PC-3 (cell line): ENCODE results near the gene NOC4L.

Experiments used
- EZH2 ChIP-seq: fragments of 300-600 bp; sonication (generic); IDR thresholded peaks from one replicate; pipeline ENCODE4 v1.6.1; 2017; ENCODE audit warnings: antibody characterized with exemption, mild to moderate bottlenecking, low read length; ENCODE audit not compliant: unreplicated experiment
- EZH2phosphoT487 ChIP-seq: fragments of 300-600 bp; sonication (generic); IDR thresholded peaks from 2 replicates; pipeline ENCODE4 v1.6.1; 2018; ENCODE audit warnings: mild to moderate bottlenecking, antibody characterized with exemption, low read length, borderline replicate concordance
- TF ChIP-seq, protein P1 (sequence below): fragments of 300-600 bp; sonication (generic); conservative IDR thresholded peaks from 2 replicates; pipeline ENCODE4 v1.5.1; 2017; ENCODE audit warnings: antibody characterized with exemption, low read depth, mild to moderate bottlenecking, low read length

DNA sequence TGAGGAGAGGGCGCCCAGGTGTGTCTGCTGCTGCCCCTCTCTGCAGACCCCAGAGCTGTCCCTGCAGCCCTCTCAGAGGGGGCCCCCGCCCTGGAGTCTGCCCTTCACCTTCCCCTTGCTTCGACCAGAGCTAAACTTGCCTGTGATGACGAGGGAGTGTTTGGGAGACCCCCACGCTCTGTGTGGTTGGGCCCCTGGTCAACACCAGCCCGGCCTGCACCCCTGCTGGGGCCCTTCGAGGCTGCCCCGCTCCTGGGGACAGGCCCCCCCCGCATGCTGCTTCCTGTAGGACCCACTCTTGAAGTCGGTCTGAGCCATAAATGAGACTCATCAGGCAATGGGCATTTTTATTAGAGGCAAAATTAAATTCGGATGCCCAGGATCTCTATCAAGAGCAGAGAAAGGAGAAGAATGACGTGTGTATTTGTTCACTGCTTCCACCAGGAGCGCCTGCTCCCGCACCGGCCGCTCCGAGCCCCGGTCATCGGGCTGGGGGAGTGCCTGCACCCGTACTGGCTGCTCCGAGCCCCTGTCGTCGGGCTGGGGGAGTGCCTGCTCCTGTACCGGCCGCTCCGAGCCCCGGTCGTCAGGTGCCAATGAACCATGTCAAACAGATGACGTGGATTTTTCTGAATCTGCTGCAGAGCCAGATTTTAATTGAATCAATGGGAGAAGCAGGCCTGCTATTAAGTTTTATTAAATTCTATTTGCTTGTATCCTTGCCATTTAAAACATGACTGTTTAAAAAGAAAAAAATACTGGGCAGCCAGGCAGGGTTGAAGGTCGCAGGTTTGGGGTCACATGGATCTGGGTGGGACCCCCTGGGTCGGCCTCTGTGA, 47.7 kb downstream of the NOC4L start:
- TF ChIP-seq, protein P1, sequence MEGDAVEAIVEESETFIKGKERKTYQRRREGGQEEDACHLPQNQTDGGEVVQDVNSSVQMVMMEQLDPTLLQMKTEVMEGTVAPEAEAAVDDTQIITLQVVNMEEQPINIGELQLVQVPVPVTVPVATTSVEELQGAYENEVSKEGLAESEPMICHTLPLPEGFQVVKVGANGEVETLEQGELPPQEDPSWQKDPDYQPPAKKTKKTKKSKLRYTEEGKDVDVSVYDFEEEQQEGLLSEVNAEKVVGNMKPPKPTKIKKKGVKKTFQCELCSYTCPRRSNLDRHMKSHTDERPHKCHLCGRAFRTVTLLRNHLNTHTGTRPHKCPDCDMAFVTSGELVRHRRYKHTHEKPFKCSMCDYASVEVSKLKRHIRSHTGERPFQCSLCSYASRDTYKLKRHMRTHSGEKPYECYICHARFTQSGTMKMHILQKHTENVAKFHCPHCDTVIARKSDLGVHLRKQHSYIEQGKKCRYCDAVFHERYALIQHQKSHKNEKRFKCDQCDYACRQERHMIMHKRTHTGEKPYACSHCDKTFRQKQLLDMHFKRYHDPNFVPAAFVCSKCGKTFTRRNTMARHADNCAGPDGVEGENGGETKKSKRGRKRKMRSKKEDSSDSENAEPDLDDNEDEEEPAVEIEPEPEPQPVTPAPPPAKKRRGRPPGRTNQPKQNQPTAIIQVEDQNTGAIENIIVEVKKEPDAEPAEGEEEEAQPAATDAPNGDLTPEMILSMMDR, result no peak
- TF ChIP-seq EZH2 (no peak), EZH2phosphoT487 (no peak)
